ENCODE results near the gene PTPN6. TPM values are rescaled to one million over a fixed set of nuclear protein-coding genes. Genes with fewer than 3 reads are reported as not detected.

PTPN6 gene
- total RNA-seq, 1 experiment from 2014 or later = 47.7 TPM

DNA sequence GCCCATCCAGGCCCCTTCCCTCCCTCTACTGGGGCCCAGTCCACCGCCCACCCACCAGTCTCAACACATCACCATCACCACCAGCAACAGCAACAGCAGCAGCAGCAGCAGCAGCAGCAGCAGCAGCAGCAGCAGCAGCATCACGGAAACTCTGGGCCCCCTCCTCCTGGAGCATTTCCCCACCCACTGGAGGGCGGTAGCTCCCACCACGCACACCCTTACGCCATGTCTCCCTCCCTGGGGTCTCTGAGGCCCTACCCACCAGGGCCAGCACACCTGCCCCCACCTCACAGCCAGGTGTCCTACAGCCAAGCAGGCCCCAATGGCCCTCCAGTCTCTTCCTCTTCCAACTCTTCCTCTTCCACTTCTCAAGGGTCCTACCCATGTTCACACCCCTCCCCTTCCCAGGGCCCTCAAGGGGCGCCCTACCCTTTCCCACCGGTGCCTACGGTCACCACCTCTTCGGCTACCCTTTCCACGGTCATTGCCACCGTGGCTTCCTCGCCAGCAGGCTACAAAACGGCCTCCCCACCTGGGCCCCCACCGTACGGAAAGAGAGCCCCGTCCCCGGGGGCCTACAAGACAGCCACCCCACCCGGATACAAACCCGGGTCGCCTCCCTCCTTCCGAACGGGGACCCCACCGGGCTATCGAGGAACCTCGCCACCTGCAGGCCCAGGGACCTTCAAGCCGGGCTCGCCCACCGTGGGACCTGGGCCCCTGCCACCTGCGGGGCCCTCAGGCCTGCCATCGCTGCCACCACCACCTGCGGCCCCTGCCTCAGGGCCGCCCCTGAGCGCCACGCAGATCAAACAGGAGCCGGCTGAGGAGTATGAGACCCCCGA lies 14.3 kb upstream of the PTPN6 start:
- CTCF ChIA-PET = interaction anchor here (0.8 to 2.3 kb wide), 7 partner anchors 8 to 85 kb away, joined by 3 to 23 read pairs (median 6); partner anchors contain the start of genes SPSB2 and USP5
- BruUV-seq (replicated peaks) = TSS peak; percentile 27
- peaks cover 15 to 37% of the 10 kb centered on the region in 2 experiments; a peak in 3 of 4 replicates for H3K36me3 ChIP-seq (ENCODE audit: control insufficient read depth in 1 of 2, insufficient read depth in 2 of 2, low read length in 2 of 2)
- H3K4me2 ChIP-seq (ENCODE audit: low read length) = peak overlapping the region; percentile 91
- no peaks in the 10 kb centered on the region for H3K9me2 ChIP-seq (ENCODE audit: insufficient read depth)
- no peaks in the 10 kb centered on the region for H3K9me3 ChIP-seq (ENCODE audit: control insufficient read depth in 1 of 2, insufficient read depth in 1 of 2, low read depth in 1 of 2, low read length in 2 of 2)
- no peaks in the 10 kb centered on the region for H3K27me3 ChIP-seq (ENCODE audit: insufficient read depth, low read length)
- POLR2A ChIA-PET = interaction anchor here (1.1 to 1.2 kb wide), 3 partner anchors 9 to 64 kb away, joined by 7 to 15 read pairs (median 13); partner anchors contain the start of genes ATN1 and SPSB2
- no peak for DNase-seq (ENCODE audit: low read depth, low spot score)
- peak overlapping the region; percentile 93 for H3K27ac ChIP-seq (ENCODE audit: low read depth, low read length)
- peak overlapping the region; percentile 61 to 68 for H3K4me3 ChIP-seq (replicated peaks in 1 of 2; ENCODE audit: low read depth in 1 of 2, low read length in 2 of 2)
- TF ChIP-seq ZNF274 (IDR thresholded peaks at IDR 0.05; ENCODE audit: low read depth, low read length) (no peak), CEBPB (IDR thresholded peaks at IDR 0.05; ENCODE audit: low read depth) (no peak), EZH2phosphoT487 (IDR thresholded peaks at IDR 0.05; ENCODE audit: borderline replicate concordance) (no peak), SRF (IDR thresholded peaks at IDR 0.05; ENCODE audit: low read depth) (no peak), RAD21 (IDR thresholded peaks at IDR 0.05; ENCODE audit: low read depth) (no peak), EZH2 (IDR thresholded peaks at IDR 0.05) (no peak)
- TF ChIP-seq, protein P1, sequence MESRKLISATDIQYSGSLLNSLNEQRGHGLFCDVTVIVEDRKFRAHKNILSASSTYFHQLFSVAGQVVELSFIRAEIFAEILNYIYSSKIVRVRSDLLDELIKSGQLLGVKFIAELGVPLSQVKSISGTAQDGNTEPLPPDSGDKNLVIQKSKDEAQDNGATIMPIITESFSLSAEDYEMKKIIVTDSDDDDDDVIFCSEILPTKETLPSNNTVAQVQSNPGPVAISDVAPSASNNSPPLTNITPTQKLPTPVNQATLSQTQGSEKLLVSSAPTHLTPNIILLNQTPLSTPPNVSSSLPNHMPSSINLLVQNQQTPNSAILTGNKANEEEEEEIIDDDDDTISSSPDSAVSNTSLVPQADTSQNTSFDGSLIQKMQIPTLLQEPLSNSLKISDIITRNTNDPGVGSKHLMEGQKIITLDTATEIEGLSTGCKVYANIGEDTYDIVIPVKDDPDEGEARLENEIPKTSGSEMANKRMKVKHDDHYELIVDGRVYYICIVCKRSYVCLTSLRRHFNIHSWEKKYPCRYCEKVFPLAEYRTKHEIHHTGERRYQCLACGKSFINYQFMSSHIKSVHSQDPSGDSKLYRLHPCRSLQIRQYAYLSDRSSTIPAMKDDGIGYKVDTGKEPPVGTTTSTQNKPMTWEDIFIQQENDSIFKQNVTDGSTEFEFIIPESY (IDR thresholded peaks at IDR 0.05; ENCODE audit: extremely low read depth, insufficient replicate concordance, low read length) = no peak
- H4K20me1 ChIP-seq (ENCODE audit: insufficient read depth) = no peaks in the 10 kb centered on the region
- peaks cover 31% of the 10 kb centered on the region for H3K79me2 ChIP-seq (ENCODE audit: insufficient read depth, low read length)
- RAD21 ChIA-PET (ENCODE audit: low non-redundant PET in 1 of 2, low total read pairs in 2 of 2, uncharacterized antibody in 2 of 2, unreplicated experiment in 2 of 2) = no interaction called here
- H3K4me1 ChIP-seq (ENCODE audit: control insufficient read depth in 1 of 2, insufficient read depth in 2 of 2, low read length in 2 of 2) = peaks cover 7 to 29% of the 10 kb centered on the region in 2 experiments; a peak in 3 of 4 replicates
- ATAC-seq = peak; percentile 10
- H2AFZ ChIP-seq (ENCODE audit: low read depth, low read length, poor library complexity, severe bottlenecking) = no peak overlapping the region
- intact Hi-C loops (cut with micrococcal nuclease) = no loop called here
- H3K9ac ChIP-seq (ENCODE audit: low read length) = peak overlapping the region; percentile 93

Measured in HCT116 (cell line).